Endodermal cell (in vitro differentiated cells): ENCODE data around the gene DNAJB1. TPM values are rescaled to one million over a fixed set of nuclear protein-coding genes. Genes with fewer than 3 reads are reported as not detected.

Experiments
- DNase-seq: peaks from one replicate; pipeline ENCODE4 v3.0.0-alpha.2; 2017
- H3K27ac ChIP-seq: 2 replicates; pipeline ENCODE4 v1.5.1; 2013; ENCODE audit warnings: mild to moderate bottlenecking, low read depth, low read length, moderate library complexity
- H3K27me3 ChIP-seq: 2 replicates; pipeline ENCODE4 v1.6.1; 2013; ENCODE audit warnings: mild to moderate bottlenecking, low read length, moderate library complexity; ENCODE audit not compliant: insufficient read depth, control insufficient read depth, poor library complexity, severe bottlenecking
- H3K36me3 ChIP-seq: 2 replicates; pipeline ENCODE4 v1.7.0; 2013; ENCODE audit warnings: mild to moderate bottlenecking, low read length, moderate library complexity; ENCODE audit not compliant: control insufficient read depth, insufficient read depth
- H3K4me1 ChIP-seq: one replicate; pipeline ENCODE4 v1.7.0; 2013; ENCODE audit warnings: low read length; ENCODE audit not compliant: control insufficient read depth, insufficient read depth
- H3K4me3 ChIP-seq: 2 replicates; pipeline ENCODE4 v1.5.1; 2013; ENCODE audit warnings: mild to moderate bottlenecking, low read length, moderate library complexity
- H3K9ac ChIP-seq: 2 replicates; pipeline ENCODE4 v1.6.1; 2013; ENCODE audit warnings: mild to moderate bottlenecking, low read length, moderate library complexity; ENCODE audit not compliant: poor library complexity, severe bottlenecking; ENCODE audit errors: extremely low read depth
- H3K9me3 ChIP-seq: 2 replicates; pipeline ENCODE4 v1.6.1; 2013; ENCODE audit warnings: mild to moderate bottlenecking, low read length, moderate library complexity; ENCODE audit not compliant: control insufficient read depth
- H3K27ac Mint-ChIP-seq: 2 replicates; pipeline ENCODE4 v1.8.0; 2020; ENCODE audit warnings: mixed read lengths
- H3K27me3 Mint-ChIP-seq: 2 replicates; pipeline ENCODE4 v1.8.0; 2021; ENCODE audit warnings: mild to moderate bottlenecking, mixed read lengths; ENCODE audit not compliant: insufficient read depth
- H3K36me3 Mint-ChIP-seq: 2 replicates; pipeline ENCODE4 v1.8.0; 2020; ENCODE audit warnings: low read depth, mixed read lengths
- H3K4me1 Mint-ChIP-seq: 2 replicates; pipeline ENCODE4 v1.8.0; 2020; ENCODE audit warnings: mixed read lengths
- H3K4me3 Mint-ChIP-seq: 2 replicates; pipeline ENCODE4 v1.8.0; 2020; ENCODE audit warnings: mild to moderate bottlenecking, moderate library complexity, mixed read lengths
- H3K9me3 Mint-ChIP-seq: 2 replicates; pipeline ENCODE4 v1.8.0; 2020; ENCODE audit warnings: mild to moderate bottlenecking, mixed read lengths
- CTCF ChIP-seq: fragments of 200-600 bp; sonication (generic); conservative IDR thresholded peaks from 2 replicates; pipeline ENCODE4 v1.5.0; 2021; ENCODE audit warnings: antibody characterized with exemption, mild to moderate bottlenecking
- WGBS, 2 experiments: methylation state at CpG; one replicate each; pipeline versions ENCODE4 v1.1.5 to v1.1.7; 2013; ENCODE audit warnings: missing lambda C conversion rate in 2 of 2, mixed read lengths in 1 of 2; ENCODE audit not compliant: insufficient coverage in 1 of 2, insufficient read length in 1 of 2; 5-methylcytosine and 5-hydroxymethylcytosine counted together
- total RNA-seq, 2 donors: library from RNA; stranded (reverse); fragmentation: NEBNext Ultra II Directional in 1 of 2; extraction: Animal tissue kit (Norgen Biotek cat#: 25700) in 1 of 2; gene quantifications; 2 replicates in 1 of 2; 3 replicates in 1 of 2; pipeline ENCODE4 v1.2.1, GENCODE V29; 2021

DNAJB1 gene
- total RNA-seq, 2 donors from 2014 or later: 66.1 to 70.0 TPM

GRCh38 chr19:14559916-14560775, 41.9 kb upstream of the DNAJB1 start:
- H3K9me3 ChIP-seq: no peaks in the 10 kb centered on the region
- no peaks in the 10 kb centered on the region for H3K36me3 ChIP-seq
- Mint-ChIP-seq H3K27ac (peak overlapping the region; percentile 89), H3K4me1 (peaks cover 28% of the 10 kb centered on the region), H3K9me3 (no peaks in the 10 kb centered on the region), H3K4me3 (no peak overlapping the region), H3K27me3 (no peaks in the 10 kb centered on the region), H3K36me3 (peaks cover 7% of the 10 kb centered on the region)
- TF ChIP-seq CTCF: no peak
- H3K27me3 ChIP-seq: no peaks in the 10 kb centered on the region
- no peak overlapping the region for H3K9ac ChIP-seq
- DNase-seq: no peak
- no peak overlapping the region for H3K4me3 ChIP-seq
- 85 to 92% methylated on average over 19 to 28 of the region's 28 CpGs for WGBS, 2 experiments
- peaks cover 6% of the 10 kb centered on the region for H3K4me1 ChIP-seq
- H3K27ac ChIP-seq: peak overlapping the region; percentile 6

GRCh38 chr19:14558370-14559066, 40.3 kb upstream of the DNAJB1 start:
- no peaks in the 10 kb centered on the region for H3K9me3 ChIP-seq
- H3K4me3 ChIP-seq: no peak overlapping the region
- no peak overlapping the region for H3K9ac ChIP-seq
- H3K36me3 ChIP-seq: no peaks in the 10 kb centered on the region
- no peaks in the 10 kb centered on the region for H3K9me3 Mint-ChIP-seq
- TF ChIP-seq CTCF: no peak
- H3K27me3 Mint-ChIP-seq: no peaks in the 10 kb centered on the region
- no peaks in the 10 kb centered on the region for H3K27me3 ChIP-seq
- peaks cover 30% of the 10 kb centered on the region for H3K4me1 Mint-ChIP-seq
- H3K4me3 Mint-ChIP-seq: no peak overlapping the region
- H3K27ac Mint-ChIP-seq: peak overlapping the region; percentile 87
- no peak for DNase-seq
- H3K27ac ChIP-seq: peak overlapping the region; percentile 36
- WGBS, 2 experiments: 83 to 91% methylated on average over 11 to 23 of the region's 23 CpGs
- peaks cover 6% of the 10 kb centered on the region for H3K4me1 ChIP-seq
- H3K36me3 Mint-ChIP-seq: peaks cover 4% of the 10 kb centered on the region

- Histone ChIP-seq H3K4me3 (no peak overlapping the region), H3K27me3 (no peaks in the 10 kb centered on the region), H3K27ac (no peak overlapping the region), H3K9me3 (no peaks in the 10 kb centered on the region), H3K4me1 (peaks cover 4% of the 10 kb centered on the region), H3K9ac (no peak overlapping the region), H3K36me3 (no peaks in the 10 kb centered on the region)
- DNase-seq: peak; percentile 94
- 22 to 25% methylated on average over 7 to 18 of the region's 18 CpGs for WGBS, 2 experiments
- TF ChIP-seq CTCF: peak; percentile 99
- H3K36me3 Mint-ChIP-seq: peaks cover 4% of the 10 kb centered on the region
- peak overlapping the region; percentile 79 for H3K27ac Mint-ChIP-seq
- no peaks in the 10 kb centered on the region for H3K27me3 Mint-ChIP-seq
- H3K4me3 Mint-ChIP-seq: no peak overlapping the region
- H3K9me3 Mint-ChIP-seq: no peaks in the 10 kb centered on the region
- H3K4me1 Mint-ChIP-seq: peaks cover 16% of the 10 kb centered on the region
Observed at GRCh38 chr19:14556662-14557188, 38.5 kb upstream of the DNAJB1 start.
